K562 (cell line): ENCODE results near the gene HBP1.

Source experiments
- CREB1 ChIP-seq, 2 experiments: sonication (generic) in 1 of 2; formaldehyde crosslinking in 1 of 2; IDR thresholded peaks; 2 replicates each; pipeline versions ENCODE4 v1.6.1 to v1.8.0; 2012 to 2022; ENCODE audit warnings: inconsistent platforms in 1 of 2, mild to moderate bottlenecking in 1 of 2, missing genetic modification reagents in 1 of 2, moderate library complexity in 1 of 2
- HDAC2 ChIP-seq: fragments of 450-650 bp; IDR thresholded peaks from 2 replicates; pipeline ENCODE4 v1.6.1; 2016; ENCODE audit warnings: mild to moderate bottlenecking
- MCM2 ChIP-seq: fragments of 450-650 bp; IDR thresholded peaks from 2 replicates; pipeline ENCODE4 v1.6.1; 2017; ENCODE audit warnings: low read depth, mild to moderate bottlenecking
- TSHZ1 ChIP-seq: fragments of 250-450 bp; sonication (Bioruptor Pico); IDR thresholded peaks from 2 replicates; pipeline ENCODE4 v1.4.0; 2020; ENCODE audit warnings: mild to moderate bottlenecking, moderate library complexity
- UBTF ChIP-seq, 2 experiments: IDR thresholded peaks; 2 replicates each; pipeline ENCODE4 v1.6.1; 2012; ENCODE audit warnings: improper control_type of control experiment in 2 of 2, low read depth in 2 of 2, low read length in 2 of 2, borderline replicate concordance in 1 of 2
- ZNF175 ChIP-seq: fragments of 200-800 bp; sonication (Bioruptor generic); IDR thresholded peaks from 2 replicates; pipeline ENCODE4 v1.6.1; 2016; ENCODE audit warnings: low read depth, mild to moderate bottlenecking, missing genetic modification characterization, missing compliant biosample characterization
- ZNF232 ChIP-seq: sonication (generic); formaldehyde crosslinking; IDR thresholded peaks from 2 replicates; pipeline ENCODE4 v1.8.0; 2022; ENCODE audit warnings: mild to moderate bottlenecking, missing genetic modification reagents
- TF ChIP-seq, protein P1 (sequence below): fragments of 250-450 bp; sonication (Bioruptor Pico); IDR thresholded peaks from 2 replicates; pipeline ENCODE4 v1.5.0; 2021; ENCODE audit warnings: mild to moderate bottlenecking, moderate library complexity

- TF ChIP-seq, protein P1, sequence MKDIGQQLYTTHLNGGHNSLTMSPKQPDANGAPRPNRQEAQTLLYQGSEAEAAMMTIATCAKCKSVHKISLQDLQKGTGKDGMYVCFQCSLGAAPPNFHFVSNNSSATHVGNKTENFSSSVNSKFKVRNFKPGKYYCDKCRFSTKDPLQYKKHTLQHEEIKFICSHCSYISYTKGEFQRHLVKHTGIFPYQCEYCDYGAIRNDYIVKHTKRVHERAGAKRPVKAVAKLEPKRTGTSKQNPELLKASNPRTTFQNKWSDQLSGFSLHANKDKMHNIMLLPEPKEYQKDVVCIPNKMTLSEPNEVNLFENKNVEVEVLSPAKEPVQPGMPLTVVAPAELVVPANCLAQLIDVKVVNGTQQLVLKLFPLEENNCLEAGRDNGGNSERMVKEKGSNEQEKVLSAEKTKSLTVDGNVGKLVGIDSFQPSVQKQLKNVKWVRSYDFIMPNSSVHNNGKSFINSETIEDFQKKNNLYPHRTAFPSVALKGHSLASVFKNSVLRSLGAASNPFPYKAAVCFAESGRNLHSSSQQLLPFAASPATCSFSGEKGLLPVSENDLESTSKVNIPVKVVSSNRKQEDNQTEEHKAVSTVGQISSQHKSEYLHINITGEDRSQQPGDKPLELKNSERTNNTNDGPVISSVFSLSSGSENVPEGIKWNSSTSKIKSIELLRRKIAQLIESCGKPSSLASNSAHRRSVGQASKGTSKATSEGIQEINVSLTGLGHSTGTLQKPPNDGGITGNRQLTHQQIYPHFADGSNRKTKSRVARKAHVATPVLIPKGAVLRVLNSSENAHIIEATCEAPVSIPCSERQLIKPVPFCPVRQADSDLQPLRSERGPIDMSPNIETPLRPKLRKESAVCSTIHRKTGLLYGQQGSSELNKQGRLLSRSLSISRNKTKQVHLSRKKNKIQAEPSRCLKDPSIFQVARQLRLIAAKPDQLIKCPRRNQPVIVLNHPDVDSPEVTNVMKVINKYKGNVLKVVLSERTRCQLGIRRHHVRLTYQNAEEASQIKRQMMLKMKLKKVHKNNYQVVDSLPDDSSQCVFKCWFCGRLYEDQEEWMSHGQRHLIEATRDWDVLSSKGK (CRISPR knock-in tag) = no peak
- TF ChIP-seq HDAC2 = no peak
- no peak for TF ChIP-seq ZNF232
- no peak for TF ChIP-seq ZNF175 (CRISPR knock-in tag)
- TF ChIP-seq TSHZ1 (CRISPR knock-in tag) = no peak
- TF ChIP-seq MCM2 = no peak
- no peak for TF ChIP-seq CREB1 (IDR thresholded peaks at IDR 0.05)
- no peak for TF ChIP-seq CREB1 (CRISPR knock-in tag; IDR thresholded peaks at IDR 0.05)
- TF ChIP-seq UBTF (IDR thresholded peaks at IDR 0.05; ENCODE audit: borderline replicate concordance in 1 of 2, low read depth in 2 of 2, low read length in 2 of 2) = no peak
Measured at GRCh38 chr7:107207459-107207858, 38.7 kb downstream of the HBP1 start.
